Adipose tissue (tissue), 3 donors: ENCODE data around the gene PSMB3. TPM values are rescaled to one million over a fixed set of nuclear protein-coding genes. Genes with fewer than 3 reads are reported as not detected.

Experiments
- H3K27ac ChIP-seq: one replicate; pipeline ENCODE4 v1.5.1; 2013; ENCODE audit warnings: low read depth, low read length
- WGBS, 3 donors: extraction: QIAGEN DNeasy Blood & Tissue Kit; methylation state at CpG; one replicate each; pipeline ENCODE4 v1.1.7; 2013; 5-methylcytosine and 5-hydroxymethylcytosine counted together
- polyA plus RNA-seq, 3 donors: library from polyadenylated mRNA; stranded (reverse); fragments of 200-250 nt; gene quantifications; one replicate each; pipeline ENCODE4 v1.2.3, GENCODE V29; 2013
- donor health status: healthy with polysubstance abuse.
- donor health status: Bipolar disorder and iron deficiency.
- donor health status: healthy.

PSMB3 gene
- polyA plus RNA-seq, 3 donors: 76.8 to 190 (median 184) TPM

DNA sequence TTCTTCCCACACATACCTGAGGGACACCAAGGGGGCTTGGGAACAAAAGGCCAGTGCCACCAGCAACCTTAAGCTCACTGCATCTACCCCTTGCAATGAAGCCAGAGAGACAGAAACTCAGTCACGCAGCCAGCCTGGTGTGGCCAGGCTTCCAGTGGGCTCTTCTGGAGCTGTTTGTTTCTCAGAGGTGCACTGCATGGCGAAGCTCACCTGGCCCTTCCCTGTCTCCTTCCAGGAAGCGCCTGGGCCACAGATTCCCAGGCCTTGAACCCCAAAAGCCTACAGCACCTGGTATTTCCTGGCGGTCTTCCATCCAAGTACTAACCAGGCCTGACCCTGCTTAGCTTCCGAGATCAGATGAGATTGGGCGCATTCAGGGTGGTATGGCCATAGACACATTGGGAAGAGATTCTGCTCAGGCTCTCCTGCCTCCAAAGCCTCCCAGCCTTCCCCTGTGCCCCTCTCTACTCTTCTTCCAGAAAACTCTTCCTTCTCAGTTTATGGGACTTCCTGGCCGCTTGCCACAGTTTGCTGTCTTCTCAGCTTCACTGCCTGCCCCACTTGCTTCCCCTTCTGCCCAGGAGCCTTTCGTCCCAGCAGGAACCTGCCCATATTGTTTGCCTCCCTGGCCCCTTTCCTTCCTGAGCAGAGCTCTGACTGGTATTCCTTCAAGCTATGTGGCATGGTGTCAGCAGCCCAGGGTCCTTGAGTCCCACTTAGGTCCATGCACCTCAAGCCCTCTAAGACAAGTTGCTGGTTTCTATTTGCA lies 20.8 kb upstream of the PSMB3 start:
- no peak overlapping the region for H3K27ac ChIP-seq
- 49 to 70% (median 69%) methylated on average over 8 of the region's 8 CpGs for WGBS, 3 donors

DNA sequence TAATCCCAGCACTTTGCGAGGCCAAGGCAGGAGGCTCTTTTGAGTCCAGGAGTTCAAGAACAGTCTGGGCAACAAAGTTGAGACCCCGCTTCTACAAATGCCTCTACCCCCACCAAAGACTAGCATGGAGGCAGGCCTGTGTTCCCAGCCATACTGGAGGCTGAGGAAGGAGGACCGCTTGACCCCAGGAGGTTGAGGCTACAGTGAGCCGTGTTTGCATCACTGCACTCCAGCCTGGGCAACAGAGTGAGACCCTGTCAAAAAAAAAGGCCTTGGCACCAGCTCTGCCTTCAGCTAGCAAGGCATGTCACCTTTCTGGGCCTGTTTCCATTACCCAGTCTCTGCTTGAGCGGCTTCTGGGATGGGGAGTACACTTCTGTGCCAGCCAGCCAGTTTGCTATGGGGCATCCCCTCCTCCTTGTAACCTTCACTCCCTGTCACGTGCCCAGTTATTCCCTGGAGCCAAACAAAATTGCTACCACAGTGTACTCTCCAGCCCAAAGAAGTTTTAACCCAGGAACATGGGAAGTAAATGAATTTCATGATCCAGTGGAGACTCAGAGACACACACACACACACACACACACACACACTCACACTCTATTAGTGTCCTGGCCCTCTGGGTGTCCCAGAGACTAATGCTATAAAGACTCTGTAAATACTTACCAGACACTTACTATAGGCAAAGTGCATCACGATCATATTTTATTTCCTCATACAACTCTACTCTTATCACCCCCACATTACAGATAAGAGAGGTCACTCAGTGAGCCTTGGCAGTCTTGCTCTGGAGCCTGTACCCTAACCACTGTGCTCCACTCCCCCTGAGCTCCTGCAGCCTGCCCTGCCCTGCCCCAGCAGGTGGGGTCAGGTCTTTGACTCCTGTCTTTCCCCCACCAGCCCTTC lies 19.9 kb upstream of the PSMB3 start:
- no peak overlapping the region for H3K27ac ChIP-seq
- 46 to 85% (median 81%) methylated on average over 7 of the region's 7 CpGs for WGBS, 3 donors

DNA sequence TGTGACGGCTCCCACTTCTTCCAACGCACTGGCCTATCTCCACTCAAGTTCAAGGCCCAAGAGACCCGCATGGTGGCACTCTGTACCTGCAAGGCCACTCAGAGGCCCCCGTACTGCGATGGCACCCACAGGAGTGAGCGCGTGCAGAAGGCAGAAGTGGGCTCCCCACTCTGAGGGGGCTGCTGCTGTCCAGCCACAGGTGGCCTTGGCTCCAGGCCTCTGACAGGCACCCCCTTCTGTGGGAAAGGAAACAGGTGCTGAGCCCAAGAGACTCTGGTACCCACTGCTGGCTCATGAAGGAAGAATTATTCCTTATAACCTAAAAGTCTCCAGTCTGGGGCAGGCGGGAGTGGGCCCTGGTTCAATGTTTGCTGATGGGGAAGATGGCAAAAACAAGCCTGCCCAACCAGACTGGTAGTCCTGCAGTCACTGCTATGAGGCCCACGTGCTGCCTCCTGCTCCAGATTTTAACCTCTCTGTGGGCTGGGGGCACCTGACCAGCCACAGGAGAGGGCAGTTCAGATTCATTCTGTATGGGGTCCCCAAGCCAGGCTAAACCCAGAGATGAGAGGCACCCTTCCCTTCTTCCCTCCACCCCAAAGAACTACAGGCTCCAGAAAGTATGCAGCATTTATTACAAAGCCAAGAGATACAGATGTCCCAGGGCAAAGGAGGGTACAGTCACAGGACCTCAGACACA lies 19.1 kb upstream of the PSMB3 start:
- H3K27ac ChIP-seq: no peak overlapping the region
- 42 to 84% (median 76%) methylated on average over 9 of the region's 9 CpGs for WGBS, 3 donors

DNA sequence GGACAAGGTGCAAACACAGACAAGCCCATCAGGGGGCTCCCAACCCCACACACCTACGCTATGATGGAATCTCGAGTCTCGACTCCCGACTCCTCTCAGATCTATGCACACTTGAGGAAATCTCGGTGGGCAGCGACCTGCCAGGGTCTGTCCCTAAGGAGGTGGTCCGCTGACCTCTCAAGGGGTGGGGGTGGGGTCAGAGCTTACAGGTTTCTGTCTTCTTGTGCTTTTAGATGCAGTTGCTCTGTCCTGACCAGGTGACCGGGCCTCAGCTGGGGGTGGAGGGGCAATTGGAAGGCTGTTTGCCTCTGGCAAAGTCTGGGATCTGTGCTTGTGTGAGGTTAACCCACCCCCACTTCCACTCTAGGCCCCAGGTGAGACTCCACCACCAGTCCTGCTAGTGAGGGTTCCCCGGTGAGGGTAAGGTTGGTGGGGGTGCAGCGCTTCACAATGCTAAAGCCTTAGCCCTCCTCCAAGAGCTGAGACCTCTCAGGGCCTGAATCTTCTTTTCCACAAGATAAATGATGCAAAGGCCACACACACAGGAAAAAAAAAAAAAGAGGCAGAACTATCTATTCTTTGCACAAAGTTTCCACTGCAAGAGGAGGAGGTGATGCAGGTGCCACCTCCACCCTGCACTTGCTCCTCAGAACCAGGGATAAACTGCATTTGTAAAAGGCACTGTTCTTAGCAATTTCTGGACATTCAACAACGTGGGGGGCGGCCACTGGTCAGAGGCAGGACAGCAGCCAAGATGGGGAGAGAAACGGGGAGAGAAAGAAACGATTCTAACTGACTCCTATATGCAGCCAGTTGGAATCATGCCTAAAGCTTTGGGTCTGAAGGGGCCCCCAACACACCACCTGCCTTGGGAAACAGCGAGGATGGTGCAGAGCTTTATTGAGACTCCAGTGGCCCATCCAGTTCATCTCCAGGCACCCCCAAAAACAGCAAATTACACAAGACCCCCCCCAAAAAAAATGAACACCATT lies 18.3 kb upstream of the PSMB3 start:
- WGBS, 3 donors: 53 to 74% (median 70%) methylated on average over 15 of the region's 15 CpGs
- H3K27ac ChIP-seq: no peak overlapping the region

DNA sequence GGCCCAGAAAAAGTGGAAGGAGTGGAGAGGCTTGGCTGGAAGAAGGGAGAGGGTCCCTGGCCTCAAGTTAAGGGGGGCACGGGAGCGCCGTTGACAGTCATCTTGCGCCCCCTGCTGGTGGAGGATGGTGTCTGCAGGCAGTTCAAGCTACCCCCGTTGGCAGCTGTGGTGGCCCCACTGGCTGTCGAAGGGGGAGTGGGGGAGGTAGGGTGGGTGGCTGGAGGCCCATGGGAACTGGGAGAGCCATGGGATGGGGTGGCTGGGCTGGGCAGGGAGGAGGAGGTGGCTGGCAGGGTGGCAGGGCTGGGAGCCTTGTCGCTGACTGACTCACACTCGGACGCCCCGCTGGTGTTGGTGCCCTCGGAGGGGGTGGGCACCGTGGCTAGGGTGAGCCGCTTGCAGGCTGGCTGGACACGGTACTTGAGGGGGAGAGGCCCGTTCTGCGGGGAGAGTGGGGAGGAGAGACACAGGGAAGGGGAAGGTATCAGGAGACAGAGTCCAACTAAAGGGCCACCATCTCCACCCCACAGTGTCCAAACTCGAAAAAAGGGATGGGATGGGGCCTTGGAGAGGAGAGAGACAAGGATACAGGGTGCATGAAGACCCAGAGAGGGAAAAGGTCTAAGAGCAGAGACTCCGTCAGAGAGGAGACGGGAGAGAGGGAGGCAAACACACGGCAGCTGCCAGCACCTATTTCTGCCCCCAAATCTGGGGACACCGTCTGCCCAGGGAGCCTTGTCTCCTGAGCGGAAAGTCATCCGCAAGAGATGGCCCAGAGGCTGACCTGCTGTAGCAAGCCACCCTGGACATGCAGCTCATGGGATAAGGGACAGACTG lies 17.2 kb upstream of the PSMB3 start:
- H3K27ac ChIP-seq: no peak overlapping the region
- WGBS, 3 donors: 42 to 53% (median 42%) methylated on average over 22 to 23 of the region's 23 CpGs

DNA sequence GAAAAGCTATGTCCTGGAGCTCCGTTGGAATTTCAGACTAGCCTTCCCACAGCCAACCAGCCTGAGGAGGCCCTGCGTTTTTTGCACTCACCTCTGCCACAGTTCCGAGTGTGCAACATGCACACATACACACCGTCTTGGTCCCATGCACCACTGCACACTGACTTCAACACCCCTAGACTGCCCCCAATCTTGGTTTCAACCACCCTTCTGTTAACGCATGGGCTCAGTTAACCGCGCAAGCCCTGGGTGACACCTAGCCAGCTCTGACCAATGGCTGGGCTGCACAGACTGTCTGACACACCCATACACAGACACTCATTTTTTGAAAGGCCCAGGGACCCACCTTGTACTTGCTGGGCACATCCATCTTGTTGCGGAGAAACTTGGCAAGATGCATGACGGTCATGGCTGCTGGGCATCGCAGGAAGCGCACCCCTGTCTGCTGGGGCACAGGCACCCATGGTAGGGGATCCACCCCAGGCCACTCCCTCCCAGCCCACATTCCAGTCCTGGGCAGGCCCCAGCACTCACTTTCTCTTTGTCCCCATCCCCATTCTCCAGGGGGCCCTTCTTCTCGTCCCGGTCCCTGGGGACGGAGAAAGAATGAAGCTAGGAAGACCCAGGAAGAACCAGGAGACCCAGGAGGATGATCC lies 14.4 kb upstream of the PSMB3 start:
- WGBS, 3 donors: 87 to 92% (median 90%) methylated on average over 14 of the region's 14 CpGs
- H3K27ac ChIP-seq: no peak overlapping the region

DNA sequence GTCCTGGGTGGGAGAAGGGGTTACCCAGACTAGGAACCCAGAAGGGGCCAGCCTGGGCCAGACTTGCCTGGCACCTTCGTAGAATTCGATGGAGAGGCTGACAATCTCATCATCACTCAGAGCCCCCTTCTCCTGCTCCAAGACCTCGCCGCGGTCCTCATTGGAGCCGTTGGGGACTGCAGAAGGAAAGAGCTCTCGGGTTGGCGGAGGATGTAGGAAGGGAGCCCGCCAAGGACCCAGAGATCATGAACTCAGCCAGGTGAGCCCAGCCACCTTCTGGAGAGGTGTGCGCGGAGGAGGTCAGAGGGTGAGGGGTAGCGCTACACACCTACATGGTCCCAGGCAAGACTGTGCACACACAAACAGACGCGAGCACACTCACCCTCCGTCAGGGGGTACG lies 13.9 kb upstream of the PSMB3 start:
- H3K27ac ChIP-seq: no peak overlapping the region
- 93 to 96% (median 94%) methylated on average over 16 of the region's 16 CpGs for WGBS, 3 donors

DNA sequence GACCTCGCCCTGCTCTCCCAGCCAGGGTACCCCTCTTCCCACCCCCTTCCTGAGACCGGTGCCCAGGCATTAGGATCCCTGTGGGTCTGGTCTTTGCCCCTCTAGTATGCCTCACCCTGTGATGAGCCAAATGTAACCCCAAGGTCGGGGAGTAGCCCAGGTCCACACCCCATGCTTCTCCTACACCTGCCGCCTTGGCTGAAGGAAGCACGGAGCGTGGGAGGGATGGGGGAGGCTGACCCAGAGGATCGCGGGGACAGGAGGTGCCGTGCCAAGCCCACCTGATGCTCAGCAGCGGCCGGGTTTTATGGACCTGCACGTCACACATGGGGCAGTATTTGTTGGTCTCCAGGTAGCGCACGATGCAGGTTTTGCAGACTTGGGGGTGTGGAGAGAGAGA lies 13.2 kb upstream of the PSMB3 start:
- 78 to 89% (median 85%) methylated on average over 14 of the region's 14 CpGs for WGBS, 3 donors

DNA sequence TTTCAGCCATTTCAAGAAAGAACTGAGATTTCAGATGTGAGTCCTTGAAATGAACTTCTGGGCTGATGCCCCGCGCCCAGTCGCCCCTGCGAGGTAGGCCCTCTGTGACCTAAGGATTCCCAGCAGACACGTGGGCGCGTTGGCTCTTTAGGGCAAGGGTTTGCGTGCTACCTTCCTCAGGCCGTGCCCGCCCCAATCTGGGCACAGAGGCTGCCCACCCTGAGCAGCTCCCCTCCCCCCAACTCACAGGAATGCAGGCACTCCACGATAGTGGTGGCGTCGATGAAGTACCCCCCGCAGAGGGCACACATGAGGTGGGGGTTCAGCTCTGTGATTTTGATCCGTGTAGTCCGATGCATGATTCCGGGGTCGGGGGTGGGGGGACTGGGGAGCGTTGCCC lies 12.5 kb upstream of the PSMB3 start:
- WGBS, 3 donors: 82 to 93% (median 90%) methylated on average over 16 to 19 of the region's 19 CpGs
- no peak overlapping the region for H3K27ac ChIP-seq

More for the DNA sequence above, 13.2 kb upstream of the PSMB3 start:
- H3K27ac ChIP-seq: no peak overlapping the region

DNA sequence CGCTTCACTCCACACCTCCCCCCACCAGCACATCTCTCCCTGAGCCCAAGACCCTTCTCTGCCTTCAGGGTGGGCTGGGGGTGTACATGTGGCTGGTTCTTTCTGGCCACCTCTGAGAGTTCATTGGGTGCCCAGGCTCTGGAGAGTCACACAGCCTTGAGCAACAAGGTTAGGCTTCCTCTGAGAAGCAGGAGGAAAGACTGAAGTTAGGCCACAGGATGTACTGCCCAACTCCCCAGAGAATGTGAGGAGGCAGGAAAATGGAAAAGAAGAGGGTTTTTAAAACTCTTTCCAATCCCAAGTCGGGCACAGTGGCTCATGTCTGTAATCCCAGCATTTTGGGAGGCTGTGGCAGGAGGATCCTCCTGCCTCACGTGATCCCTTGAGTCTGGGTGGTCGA lies 11.7 kb upstream of the PSMB3 start:
- no peak overlapping the region for H3K27ac ChIP-seq
- 72 to 75% (median 74%) methylated on average over 4 of the region's 4 CpGs for WGBS, 3 donors

DNA sequence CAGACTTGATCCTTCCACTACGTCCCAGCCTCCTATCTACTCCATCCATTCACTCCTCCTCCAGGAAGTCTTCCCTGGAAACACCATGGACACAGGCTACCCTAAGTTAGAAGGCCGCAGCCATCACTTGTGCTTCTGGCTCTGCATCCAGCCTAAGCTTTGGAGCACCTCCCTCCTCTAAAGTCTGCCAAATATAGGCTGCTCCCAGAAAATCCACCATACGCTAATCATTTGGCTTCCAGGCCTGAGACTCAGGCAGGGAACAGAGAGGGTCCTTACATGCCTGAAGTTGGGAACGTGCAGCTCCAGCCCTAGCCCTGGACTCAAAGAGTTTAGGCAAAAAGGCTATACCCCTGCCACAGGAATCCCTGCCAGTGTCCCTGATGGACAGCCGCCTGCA lies 11.1 kb upstream of the PSMB3 start:
- WGBS, 3 donors: 39 to 75% (median 69%) methylated on average over 5 of the region's 5 CpGs
- no peak overlapping the region for H3K27ac ChIP-seq

DNA sequence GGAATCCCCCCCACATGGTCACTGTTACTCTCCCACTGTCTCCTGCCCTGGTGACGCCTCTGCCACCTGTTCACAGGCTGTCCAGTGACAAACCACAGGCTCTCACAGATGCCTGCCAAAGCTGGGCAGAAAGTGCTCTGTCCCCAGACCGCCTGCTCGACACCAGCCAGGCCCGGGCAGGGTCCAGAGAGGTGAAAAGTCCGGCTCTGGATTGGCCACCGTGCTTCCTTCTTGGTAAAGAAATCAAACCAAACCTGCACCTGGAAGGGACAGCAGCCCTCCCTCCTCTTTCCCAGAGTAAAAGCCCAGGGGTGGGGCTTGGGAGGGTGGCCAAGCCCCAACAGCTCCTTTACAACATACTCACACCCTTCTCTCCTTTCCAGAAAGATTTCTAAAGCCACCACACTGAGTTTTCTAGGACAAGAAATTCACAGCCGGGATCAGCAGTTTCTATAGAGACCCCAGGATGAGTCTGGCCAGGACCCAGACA lies 10.6 kb upstream of the PSMB3 start:
- 13 to 47% (median 43%) methylated on average over 7 of the region's 7 CpGs for WGBS, 3 donors
- peak overlapping the region; percentile 56 for H3K27ac ChIP-seq

DNA sequence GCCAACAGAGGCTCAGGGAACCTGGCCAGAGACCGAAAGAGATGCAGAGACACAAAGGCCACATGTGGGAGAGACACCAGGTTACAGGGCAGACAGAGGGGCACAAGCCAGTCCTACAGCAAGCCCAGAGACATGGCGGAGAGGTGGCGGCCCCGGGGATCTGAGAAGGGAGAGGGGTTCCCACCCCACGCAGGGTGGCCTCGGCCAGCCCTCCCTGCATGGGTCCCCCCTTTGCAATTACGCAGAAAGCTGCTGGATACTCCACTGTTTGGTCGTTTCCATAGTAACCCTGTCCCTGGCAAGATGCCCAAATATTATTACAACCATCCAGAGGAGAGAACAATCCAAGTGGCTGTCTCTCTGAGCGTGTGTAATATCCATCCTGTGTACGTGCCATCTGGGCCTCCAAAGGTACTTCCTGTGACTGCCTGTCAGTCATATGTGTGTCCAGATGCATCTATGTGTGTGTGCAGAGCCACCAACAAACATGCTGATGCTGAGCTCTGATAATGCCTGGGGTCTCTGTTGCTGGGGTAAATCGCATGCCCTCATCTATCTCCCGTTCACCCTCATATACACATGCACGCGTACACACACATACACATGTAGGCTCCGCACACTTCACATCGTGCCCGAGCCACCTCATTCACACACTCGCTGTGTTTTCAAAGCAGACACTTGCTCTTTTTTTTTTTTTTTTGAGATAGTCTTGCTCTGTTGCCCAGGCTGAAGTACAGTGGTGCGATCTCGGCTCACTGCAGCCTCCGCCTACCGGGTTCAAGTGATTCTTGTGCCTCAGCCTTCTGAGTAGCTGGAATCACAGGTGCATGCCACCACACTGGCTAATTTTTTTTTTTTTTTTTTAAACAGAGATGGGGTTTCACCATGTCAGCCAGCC lies 9.9 kb upstream of the PSMB3 start:
- peak overlapping the region; percentile 56 for H3K27ac ChIP-seq
- WGBS, 3 donors: 33 to 53% (median 50%) methylated on average over 22 of the region's 22 CpGs

DNA sequence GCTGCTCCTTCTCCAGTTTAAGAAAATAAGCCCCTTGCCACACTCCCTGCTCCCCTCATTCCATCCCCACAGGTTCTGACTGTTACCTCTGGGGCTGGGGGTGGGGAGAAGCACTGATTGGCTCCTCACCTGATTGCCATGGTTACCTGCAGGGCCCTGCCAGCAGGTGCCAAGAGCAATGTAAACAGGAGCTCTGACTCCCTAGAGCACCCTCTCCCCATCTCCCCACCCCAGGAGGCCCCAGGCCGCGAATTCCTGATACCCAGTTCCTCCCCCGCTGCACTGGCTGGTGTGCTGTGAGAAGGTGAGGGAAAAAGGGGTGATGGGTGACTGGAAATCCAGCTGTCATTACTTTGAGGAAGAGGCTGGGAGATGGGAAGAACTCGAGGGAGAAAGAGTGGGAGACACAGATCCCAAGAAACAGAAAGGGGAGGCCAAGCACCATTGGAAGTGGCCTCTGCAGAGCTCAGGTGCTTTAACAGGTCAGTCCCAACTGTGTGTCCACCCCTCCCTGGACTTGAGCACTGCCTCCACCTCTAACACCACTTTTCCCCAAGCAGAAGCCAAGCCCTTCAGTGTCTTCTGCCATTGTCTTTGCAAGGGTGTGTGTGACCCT lies 8.9 kb upstream of the PSMB3 start:
- no peak overlapping the region for H3K27ac ChIP-seq

DNA sequence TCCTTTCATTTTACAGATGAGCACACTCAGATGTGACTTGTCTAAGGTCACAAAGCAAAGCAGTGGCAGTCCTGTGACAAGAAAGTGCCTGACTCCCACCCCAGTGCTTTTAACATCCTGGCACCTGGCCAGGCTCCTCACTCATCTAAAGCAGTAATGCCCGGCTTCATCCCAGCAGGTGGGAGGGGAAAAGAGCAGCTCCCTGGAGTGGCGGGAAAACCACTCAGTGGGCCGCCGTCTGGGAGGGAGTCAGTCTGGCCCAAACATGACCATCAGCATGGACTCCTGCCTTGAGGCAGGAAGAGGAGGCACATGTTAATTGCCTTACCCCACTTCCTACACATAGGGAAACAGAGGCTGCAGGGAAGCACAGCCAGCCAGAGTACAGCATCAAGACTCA lies 7.0 kb upstream of the PSMB3 start:
- H3K27ac ChIP-seq: no peak overlapping the region
- 36 to 55% (median 41%) methylated on average over 4 of the region's 4 CpGs for WGBS, 3 donors

More for the DNA sequence above, 8.9 kb upstream of the PSMB3 start:
- 46 to 83% (median 73%) methylated on average over 4 of the region's 4 CpGs for WGBS, 3 donors
